Germinal center (tissue), 1 donor: Measurements from ENCODE around the gene CALR3.
"Not testable (repeated sequence)": the region's sequence is repeated elsewhere in the genome, so short reads cannot be mapped to it uniquely, and the experiment has no call there.

Experiments used
- DNase-seq: peaks from one replicate; pipeline ENCODE4 v3.0.0; 2012; ENCODE audit warnings: mixed read lengths, low spot score

CALR3 gene

GRCh38 chr19:16496613-16496983, 631 bp upstream of the CALR3 start:
- no peak for DNase-seq

- DNase-seq, result not testable (repeated sequence)
Measured at GRCh38 chr19:16486476-16486875, 9.5 kb downstream of the CALR3 start.

GRCh38 chr19:16482745-16483144, 13.2 kb downstream of the CALR3 start:
- DNase-seq, result no peak

GRCh38 chr19:16477311-16477710, 18.7 kb downstream of the CALR3 start:
- DNase-seq, result no peak

GRCh38 chr19:16476401-16476800, 19.6 kb downstream of the CALR3 start:
- no peak for DNase-seq

GRCh38 chr19:16473875-16474392, 22.0 kb downstream of the CALR3 start:
- DNase-seq, result no peak

- no peak for DNase-seq
Measured at GRCh38 chr19:16472992-16473391, 23.0 kb downstream of the CALR3 start.

GRCh38 chr19:16472559-16472899, 23.4 kb downstream of the CALR3 start:
- not testable (repeated sequence) for DNase-seq

- peak; percentile 54 for DNase-seq
Measured at GRCh38 chr19:16470911-16471811, 24.8 kb downstream of the CALR3 start.

GRCh38 chr19:16470541-16470910, 25.4 kb downstream of the CALR3 start:
- DNase-seq, result no peak

GRCh38 chr19:16467581-16467980, 28.4 kb downstream of the CALR3 start:
- no peak for DNase-seq

GRCh38 chr19:16466802-16467427, 29.1 kb downstream of the CALR3 start:
- DNase-seq, result not testable (repeated sequence)

GRCh38 chr19:16465239-16465638, 30.7 kb downstream of the CALR3 start:
- no peak for DNase-seq

- no peak for DNase-seq
Measured at GRCh38 chr19:16463991-16464575, 31.9 kb downstream of the CALR3 start.

- no peak for DNase-seq
Measured at GRCh38 chr19:16463341-16463990, 32.5 kb downstream of the CALR3 start.

- no peak for DNase-seq
Measured at GRCh38 chr19:16462757-16463250, 33.2 kb downstream of the CALR3 start.

- DNase-seq, result no peak
Measured at GRCh38 chr19:16461630-16462051, 34.3 kb downstream of the CALR3 start.

- DNase-seq, result no peak
Measured at GRCh38 chr19:16460454-16460853, 35.5 kb downstream of the CALR3 start.

- DNase-seq, result no peak
Measured at GRCh38 chr19:16459680-16460079, 36.3 kb downstream of the CALR3 start.

- DNase-seq, result no peak
Measured at GRCh38 chr19:16458391-16459341, 37.3 kb downstream of the CALR3 start.

- DNase-seq, result no peak
Measured at GRCh38 chr19:16457954-16458331, 38.0 kb downstream of the CALR3 start.
